GM21528 (cell line): ENCODE results near the gene SLC6A17.

Experiments used
- ATAC-seq: cut with Tn5 transposase; IDR thresholded peaks from one replicate; pipeline ENCODE4 v1.9.1; 2021; ENCODE audit warnings: mild to moderate bottlenecking, moderate library complexity; ENCODE audit not compliant: unreplicated experiment, low FRiP score

Gene SLC6A17

GRCh38 chr1:110150330-110151174, at the start of gene SLC6A17:
Gene SLC6A17, plus strand, starts transcription at chr1:110150494. Its CDS starts 16,436 bp downstream, at chr1:110166930.
- no peak for ATAC-seq

DNA sequence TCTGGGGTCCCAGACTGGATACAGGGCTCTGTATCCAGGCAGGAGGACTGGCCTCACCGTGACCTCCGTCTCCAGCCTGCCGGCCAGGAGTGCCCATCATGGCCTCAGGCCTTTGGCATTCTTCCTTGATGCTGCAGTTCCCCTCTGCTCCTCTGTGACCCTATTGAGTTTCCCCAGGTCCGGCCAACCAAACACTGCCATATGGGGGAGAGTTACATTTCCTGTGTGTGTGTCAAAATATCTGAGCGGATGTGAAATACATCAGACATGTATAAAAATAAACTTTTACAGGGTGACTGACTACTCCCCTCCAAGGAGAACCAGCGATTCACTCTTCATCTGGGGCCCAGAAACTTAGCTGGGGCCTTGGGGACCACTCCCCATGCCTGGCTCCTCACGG, 48.2 kb upstream of the SLC6A17 start:
- no peak for ATAC-seq

DNA sequence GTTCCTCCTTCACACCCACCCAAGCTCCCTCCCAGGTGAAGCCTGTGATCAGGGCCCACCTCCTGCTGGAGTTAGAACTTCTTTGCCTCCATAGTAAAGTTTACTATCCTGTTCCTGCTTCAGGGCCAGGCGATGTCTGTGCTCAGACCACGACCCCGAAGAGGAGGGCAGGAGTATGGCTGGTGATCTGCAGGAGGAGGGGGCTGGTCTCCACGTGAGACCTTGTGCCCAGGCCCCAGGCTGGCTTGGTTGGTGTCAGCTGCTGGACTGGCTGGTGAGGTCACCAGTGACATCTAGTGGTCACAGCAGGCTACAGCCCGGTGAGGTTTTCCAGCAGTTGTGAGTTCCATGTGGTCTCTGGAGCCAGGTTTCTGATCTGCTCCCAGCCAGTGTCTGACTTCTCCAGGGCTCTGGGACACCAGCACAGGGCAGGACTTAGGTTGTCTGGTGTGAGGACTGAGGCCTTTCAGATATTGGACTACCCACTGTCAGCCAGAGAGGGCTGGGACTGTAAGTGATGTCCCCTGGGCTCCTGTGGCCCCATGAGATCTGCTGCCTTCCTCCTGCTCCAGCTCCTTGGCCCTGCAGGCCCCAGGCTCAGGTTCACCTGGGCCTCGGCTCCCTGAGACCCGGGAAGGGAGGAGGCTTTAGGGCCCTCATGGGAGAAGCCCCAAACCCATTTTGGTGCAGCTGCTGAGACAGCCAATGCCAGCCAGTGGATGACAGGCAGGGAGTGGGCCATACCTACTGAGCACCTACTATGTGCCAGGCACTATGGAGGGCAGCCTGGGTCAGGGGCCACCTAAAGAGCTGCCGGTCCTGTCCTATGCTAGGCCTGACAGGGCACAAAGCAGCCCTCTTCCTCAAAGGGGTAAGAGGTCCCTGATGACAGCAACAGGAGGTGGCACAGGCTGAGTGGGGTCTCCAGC, 44.0 kb upstream of the SLC6A17 start:
- ATAC-seq: no peak

DNA sequence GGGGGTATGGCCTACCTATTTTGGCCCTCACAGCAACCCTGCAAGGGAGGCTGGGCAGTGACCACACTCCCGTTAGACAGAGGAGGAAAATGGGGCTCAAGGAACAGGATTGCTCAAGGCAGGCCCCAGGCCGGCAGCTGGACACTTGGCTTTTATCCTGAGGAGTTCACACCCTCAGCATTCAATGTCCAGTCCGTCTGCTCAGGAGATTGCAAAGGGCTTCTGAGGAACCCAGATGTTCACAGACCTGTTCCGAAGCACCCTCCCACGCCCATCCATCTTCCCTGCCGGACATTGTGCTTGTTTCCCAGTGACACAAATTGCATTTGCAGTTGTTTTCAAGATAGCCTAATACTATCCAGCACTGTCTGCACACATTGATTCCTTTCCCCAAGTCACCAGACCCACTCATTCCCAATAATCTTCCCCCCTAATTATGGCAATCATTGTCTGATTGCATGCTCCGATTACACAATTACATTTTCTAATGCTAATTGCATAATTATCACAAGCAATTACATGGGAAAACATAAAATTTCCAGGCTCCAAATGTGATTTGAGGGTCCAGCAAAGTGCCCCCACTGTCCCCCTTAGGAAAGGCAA, 42.3 kb upstream of the SLC6A17 start:
- no peak for ATAC-seq

DNA sequence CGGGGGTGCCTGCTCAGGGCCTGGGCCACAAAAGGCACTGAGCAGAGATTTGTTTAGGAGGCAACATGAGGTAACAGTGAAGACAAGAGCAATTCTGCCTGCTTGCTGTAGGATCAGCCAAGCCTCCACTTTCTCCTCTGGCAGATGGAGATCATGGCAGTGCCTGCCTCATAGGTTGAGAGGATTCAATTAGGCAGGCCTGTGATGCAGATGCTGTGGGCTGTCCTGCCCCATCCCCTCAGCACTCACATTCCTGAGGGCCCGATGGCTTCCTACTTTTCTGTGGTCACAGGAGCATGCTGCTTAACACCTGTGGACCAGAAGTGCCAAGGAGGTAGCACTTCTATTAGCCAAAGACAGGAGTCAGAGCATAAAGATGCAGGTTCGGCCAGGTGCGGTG, 39.2 kb upstream of the SLC6A17 start:
- no peak for ATAC-seq

- ATAC-seq: no peak
Measured at GRCh38 chr1:110112143-110112542, 38.2 kb upstream of the SLC6A17 start, which contains the start of gene UBL4B. Gene UBL4B, plus strand, starts transcription at chr1:110112443. Its CDS starts 92 bp downstream, at chr1:110112535.

DNA sequence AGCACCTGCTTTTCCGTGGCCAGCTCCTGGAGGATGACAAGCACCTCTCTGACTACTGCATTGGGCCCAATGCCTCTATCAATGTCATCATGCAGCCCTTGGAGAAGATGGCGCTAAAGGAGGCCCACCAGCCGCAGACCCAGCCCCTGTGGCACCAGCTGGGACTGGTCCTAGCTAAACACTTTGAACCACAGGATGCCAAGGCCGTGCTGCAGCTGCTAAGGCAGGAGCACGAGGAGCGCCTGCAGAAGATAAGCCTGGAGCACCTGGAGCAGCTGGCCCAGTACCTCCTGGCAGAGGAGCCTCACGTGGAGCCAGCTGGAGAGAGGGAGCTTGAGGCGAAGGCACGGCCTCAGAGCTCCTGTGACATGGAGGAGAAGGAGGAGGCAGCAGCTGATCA, 37.6 kb upstream of the SLC6A17 start:
- ATAC-seq: no peak

GRCh38 chr1:110113551-110113950, 36.7 kb upstream of the SLC6A17 start:
- ATAC-seq: no peak

DNA sequence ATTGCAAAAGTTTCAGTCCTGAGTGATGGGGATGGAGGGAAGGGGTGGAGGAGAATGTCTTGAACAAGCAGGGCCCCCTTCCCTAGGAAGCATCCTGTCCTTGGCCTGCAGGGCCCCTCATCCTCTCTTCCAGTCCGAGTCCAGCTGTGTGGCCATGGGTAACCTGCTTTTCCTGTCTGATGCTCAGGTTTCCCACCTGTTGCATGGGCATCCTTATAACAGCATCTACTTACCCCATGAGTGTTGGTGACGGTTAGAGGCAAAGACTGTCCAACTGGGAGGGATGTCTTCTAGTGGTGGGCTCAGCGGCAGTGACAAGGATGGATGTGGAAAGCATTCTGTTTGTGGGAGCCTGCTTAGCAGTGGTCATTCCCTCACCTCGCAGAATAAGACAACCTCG, 36.1 kb upstream of the SLC6A17 start:
- no peak for ATAC-seq

- no peak for ATAC-seq
Measured at GRCh38 chr1:110114784-110115183, 35.5 kb upstream of the SLC6A17 start.

DNA sequence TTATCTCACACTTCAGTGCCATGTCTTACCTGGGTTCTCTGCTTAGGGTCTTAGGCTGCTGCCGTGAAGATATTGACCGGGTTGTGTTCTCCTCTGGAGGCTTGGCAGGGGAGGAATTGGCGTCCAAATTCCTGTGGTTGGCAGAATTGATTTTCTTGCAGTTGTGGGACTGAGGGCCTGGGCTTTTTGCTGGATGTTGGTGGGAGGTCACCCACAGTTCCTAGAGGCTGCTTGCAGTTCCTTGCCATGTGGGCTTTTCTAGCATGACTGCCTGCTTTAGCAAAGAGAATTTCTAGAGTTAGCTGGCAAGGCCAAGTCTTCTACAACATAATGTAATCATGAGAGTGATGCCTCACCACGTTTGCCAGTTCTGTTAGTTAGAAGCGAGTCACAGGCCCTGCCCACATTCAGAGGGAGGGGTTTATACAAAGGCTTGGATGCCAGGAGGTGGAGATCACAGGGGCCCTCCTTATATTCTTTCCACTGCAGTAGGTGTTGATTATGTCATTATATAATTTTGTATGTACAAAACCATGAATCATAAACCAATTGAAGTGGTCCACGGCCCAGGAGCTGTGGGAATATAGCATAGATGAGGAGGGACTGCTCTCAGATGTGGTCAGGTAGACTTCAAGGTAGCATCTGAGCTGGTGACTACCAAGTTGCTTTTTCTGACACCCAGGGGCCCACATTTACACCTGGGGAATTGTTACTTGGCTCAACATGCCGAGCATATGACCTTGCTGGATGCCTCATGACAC, 31.5 kb upstream of the SLC6A17 start:
- no peak for ATAC-seq

DNA sequence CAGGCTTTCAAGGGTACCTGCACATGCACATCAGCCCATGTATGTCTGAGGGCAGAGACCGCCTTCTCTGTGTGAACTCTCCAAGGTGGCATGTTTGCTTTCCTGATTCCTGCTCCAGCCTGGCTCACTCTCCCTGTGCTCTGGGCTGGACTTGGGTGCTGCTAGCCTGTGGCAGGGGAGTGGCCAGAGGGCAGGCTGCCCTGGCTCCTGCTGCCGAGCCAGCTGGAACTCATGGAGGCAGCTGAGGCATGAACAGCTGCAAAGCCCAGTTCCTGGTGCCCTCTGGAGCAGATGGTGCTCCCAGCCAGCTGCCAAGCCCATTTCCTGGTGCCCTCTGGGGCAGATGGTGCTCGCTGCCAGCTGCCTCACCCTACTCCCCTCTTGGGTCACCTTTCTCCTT, 30.5 kb upstream of the SLC6A17 start:
- ATAC-seq: no peak

GRCh38 chr1:110120960-110121561, 29.2 kb upstream of the SLC6A17 start:
- no peak for ATAC-seq

GRCh38 chr1:110123224-110123623, 27.1 kb upstream of the SLC6A17 start:
- ATAC-seq: no peak

DNA sequence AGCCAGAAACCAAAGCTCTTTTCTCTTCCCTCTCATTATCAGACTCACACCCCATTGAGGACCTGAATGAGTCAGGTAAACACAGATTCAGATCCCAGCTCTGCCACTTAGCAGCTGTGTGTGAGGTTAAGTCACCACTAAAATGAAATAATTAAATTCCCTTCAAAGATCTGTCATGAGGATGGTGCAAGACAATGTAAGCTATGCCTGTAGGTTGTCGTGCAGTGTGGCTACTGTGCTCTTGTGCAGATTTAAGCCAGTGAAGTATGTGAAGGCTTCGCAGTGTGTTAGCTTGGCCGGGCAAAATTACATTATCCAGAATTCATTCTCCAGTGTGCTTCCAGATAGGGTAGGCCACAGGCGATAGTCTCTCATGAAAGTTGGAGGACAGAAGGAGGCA, 24.5 kb upstream of the SLC6A17 start:
- ATAC-seq: no peak

GRCh38 chr1:110130113-110130591, 20.1 kb upstream of the SLC6A17 start:
- ATAC-seq: no peak

DNA sequence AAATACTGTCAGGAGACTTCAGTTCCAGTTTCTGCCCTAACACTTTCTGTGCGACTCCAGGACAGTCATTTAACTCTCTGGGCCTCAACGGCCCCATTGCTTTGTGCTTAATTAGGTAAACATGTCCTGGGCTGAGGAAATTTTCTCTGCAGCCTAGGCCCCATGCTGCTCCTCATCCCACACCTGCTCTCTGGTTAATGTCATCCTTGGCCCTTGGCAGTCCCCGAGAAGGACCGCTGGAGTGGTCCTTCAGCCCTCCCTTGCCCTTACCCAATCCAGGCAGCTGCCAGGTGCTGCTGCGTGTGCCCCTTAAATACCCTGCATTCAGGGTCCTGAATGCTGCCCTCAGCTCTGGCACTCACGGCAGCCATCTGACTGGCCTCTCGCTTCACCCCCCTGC, 19.3 kb upstream of the SLC6A17 start:
- no peak for ATAC-seq

- ATAC-seq: no peak
Measured at GRCh38 chr1:110132682-110133081, 17.6 kb upstream of the SLC6A17 start.

DNA sequence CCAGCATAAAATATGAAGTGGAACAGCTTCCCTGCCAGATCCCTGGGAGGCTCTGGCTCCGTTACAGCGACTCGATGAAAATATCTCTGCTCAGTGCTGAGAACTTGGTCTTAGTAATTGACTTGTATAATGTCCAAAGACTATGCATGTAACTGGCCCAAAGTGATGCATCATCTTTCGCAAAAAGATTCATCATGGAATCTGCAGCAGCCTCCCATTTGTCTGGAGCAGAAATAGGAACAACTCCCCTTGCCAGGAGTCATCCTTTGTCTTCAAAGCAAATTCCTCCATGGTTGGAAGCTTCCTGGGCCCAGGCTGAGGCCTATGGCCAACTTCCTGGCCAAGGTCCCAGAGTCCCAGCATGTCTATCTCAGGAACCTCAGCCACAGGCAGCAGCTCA, 16.9 kb upstream of the SLC6A17 start:
- no peak for ATAC-seq
